OCI-LY3 (cell line): Measurements from ENCODE around the gene EFEMP2.

Experiments used
- EZH2phosphoT487 ChIP-seq: fragments of 200-600 bp; shearing (Covaris generic); IDR thresholded peaks from 2 replicates; pipeline ENCODE4 v1.6.1; 2018; ENCODE audit warnings: antibody characterized with exemption, mixed run types, low read depth
- TF ChIP-seq, protein P1 (sequence below): fragments of 200-600, 300-600 bp; sonication (generic); IDR thresholded peaks from 2 replicates; pipeline ENCODE4 v1.5.1; 2014; ENCODE audit warnings: antibody characterized with exemption, low read length, low read depth

DNA sequence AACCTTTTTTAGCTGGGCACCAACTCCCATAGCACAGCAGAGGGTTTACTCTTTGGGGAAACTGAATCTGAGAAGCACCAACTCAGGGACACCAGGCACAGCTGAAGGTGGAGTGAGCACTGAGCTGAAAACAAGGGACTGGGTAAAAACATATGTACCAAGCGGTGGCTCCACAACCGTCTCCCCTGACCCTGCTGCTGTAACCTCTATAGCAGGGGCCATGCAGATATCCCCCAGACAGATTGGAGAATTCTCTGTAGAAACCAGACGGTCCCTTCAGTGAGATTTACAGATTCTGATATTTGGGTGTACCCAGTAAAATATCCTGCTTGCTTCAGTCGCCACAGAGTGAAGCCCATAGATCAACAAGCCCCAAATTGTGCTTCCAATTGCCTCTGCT lies 43.1 kb downstream of the EFEMP2 start:
- TF ChIP-seq, protein P1, sequence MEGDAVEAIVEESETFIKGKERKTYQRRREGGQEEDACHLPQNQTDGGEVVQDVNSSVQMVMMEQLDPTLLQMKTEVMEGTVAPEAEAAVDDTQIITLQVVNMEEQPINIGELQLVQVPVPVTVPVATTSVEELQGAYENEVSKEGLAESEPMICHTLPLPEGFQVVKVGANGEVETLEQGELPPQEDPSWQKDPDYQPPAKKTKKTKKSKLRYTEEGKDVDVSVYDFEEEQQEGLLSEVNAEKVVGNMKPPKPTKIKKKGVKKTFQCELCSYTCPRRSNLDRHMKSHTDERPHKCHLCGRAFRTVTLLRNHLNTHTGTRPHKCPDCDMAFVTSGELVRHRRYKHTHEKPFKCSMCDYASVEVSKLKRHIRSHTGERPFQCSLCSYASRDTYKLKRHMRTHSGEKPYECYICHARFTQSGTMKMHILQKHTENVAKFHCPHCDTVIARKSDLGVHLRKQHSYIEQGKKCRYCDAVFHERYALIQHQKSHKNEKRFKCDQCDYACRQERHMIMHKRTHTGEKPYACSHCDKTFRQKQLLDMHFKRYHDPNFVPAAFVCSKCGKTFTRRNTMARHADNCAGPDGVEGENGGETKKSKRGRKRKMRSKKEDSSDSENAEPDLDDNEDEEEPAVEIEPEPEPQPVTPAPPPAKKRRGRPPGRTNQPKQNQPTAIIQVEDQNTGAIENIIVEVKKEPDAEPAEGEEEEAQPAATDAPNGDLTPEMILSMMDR: no peak
- TF ChIP-seq EZH2phosphoT487: no peak
